ENCODE measurements around the gene WDFY3. TPM values are rescaled to one million over a fixed set of nuclear protein-coding genes. Genes with fewer than 3 reads are reported as not detected.

WDFY3 gene, protein sequence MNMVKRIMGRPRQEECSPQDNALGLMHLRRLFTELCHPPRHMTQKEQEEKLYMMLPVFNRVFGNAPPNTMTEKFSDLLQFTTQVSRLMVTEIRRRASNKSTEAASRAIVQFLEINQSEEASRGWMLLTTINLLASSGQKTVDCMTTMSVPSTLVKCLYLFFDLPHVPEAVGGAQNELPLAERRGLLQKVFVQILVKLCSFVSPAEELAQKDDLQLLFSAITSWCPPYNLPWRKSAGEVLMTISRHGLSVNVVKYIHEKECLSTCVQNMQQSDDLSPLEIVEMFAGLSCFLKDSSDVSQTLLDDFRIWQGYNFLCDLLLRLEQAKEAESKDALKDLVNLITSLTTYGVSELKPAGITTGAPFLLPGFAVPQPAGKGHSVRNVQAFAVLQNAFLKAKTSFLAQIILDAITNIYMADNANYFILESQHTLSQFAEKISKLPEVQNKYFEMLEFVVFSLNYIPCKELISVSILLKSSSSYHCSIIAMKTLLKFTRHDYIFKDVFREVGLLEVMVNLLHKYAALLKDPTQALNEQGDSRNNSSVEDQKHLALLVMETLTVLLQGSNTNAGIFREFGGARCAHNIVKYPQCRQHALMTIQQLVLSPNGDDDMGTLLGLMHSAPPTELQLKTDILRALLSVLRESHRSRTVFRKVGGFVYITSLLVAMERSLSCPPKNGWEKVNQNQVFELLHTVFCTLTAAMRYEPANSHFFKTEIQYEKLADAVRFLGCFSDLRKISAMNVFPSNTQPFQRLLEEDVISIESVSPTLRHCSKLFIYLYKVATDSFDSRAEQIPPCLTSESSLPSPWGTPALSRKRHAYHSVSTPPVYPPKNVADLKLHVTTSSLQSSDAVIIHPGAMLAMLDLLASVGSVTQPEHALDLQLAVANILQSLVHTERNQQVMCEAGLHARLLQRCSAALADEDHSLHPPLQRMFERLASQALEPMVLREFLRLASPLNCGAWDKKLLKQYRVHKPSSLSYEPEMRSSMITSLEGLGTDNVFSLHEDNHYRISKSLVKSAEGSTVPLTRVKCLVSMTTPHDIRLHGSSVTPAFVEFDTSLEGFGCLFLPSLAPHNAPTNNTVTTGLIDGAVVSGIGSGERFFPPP (N-terminal part only)
- total RNA-seq: 100 to 1,000 TPM in 2 of 4 donors, 10 to 100 TPM in 2; 35.9 to 146 (median 95.0) TPM

DNA sequence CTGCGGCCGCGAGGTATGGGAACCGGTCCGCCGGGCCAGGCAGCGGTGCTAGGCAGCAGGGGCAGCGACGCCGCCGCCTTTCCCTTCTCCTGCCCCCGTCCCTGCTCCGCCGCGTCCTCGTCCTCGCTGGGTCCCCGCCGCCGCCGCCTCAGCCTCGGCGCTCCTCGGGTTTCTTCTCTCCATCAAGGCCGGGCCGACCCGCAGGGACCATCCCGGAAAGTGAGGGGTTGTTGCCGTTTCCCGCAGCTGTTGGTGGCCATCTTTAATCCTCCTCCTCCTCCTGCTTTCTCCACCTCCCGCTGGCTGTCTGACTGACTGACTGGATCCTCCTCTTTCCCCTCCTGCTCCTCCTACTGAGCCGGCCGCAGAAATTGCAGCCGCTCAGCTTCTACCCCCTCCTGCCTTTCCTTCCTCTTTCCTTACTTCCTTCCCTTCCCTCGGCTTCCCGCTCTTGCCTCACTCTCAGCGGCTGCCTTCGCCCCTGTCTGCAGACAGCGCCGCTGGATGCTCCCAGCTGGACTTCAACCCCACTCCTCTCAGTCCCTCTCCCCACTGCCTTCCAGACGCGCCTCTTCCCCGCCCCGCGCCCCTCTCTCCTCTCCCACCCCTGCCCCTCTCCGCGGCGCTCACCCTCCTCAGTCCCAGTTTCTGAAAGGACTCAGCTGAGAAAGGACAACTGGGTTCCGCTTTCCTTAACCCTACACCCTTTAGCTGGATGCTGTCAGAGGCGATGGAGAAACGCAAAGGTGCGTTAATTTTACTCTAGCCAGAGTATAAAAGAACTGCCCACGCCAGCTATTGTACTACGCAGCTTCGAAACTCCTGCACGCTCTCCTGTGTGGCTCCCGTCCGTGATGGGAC, at the start of gene WDFY3:
TSS of gene WDFY3 (minus strand) at position 309 of the 861 bp plus-strand sequence. CDS start 106,099 bp downstream, outside the sequence.
- intact Hi-C loops (cut with DNase I; ENCODE audit: low total_unique reads): loop anchor here (5.0 kb wide), 1 partner anchor 214 kb away; no protein-coding TSS in a partner anchor
- no peaks in the 10 kb centered on the region for H3K36me3 ChIP-seq

DNA sequence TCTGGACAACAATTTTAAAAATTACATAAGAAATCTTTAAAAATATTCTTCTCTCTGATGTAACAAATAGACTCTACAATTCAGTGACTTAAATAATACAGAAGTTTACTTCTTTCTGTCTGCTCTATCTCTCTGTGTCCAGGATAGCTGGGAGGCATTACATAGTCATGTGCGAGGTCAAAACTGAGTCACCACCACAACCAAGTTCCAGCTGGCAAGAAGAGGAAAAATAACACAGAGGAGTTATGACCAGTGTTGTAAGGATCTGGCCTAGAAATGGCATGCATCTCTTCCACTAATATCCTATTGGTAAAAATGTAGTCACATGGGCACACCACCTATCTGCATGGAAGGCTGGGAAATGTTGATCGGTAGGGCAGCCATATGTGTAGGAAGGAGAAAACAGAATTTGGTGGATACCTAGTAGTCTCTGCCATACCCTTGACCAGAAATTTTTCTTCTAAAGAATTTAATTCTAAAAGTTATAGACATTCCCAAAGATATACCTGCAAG, 39.4 kb upstream of the WDFY3 start:
- no peak for DNase-seq
- intact Hi-C loops (cut with DNase I; ENCODE audit: low total_unique reads): no loop called here
- H3K36me3 ChIP-seq: no peaks in the 10 kb centered on the region
- no peaks in the 10 kb centered on the region for H3K4me1 ChIP-seq
- H3K27me3 ChIP-seq: no peaks in the 10 kb centered on the region
- no peak overlapping the region for H3K27ac ChIP-seq
- no peak overlapping the region for H3K4me3 ChIP-seq
- TF ChIP-seq, protein P1, sequence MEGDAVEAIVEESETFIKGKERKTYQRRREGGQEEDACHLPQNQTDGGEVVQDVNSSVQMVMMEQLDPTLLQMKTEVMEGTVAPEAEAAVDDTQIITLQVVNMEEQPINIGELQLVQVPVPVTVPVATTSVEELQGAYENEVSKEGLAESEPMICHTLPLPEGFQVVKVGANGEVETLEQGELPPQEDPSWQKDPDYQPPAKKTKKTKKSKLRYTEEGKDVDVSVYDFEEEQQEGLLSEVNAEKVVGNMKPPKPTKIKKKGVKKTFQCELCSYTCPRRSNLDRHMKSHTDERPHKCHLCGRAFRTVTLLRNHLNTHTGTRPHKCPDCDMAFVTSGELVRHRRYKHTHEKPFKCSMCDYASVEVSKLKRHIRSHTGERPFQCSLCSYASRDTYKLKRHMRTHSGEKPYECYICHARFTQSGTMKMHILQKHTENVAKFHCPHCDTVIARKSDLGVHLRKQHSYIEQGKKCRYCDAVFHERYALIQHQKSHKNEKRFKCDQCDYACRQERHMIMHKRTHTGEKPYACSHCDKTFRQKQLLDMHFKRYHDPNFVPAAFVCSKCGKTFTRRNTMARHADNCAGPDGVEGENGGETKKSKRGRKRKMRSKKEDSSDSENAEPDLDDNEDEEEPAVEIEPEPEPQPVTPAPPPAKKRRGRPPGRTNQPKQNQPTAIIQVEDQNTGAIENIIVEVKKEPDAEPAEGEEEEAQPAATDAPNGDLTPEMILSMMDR (IDR thresholded peaks at IDR 0.05): no peak
- no peak for TF ChIP-seq POLR2A (IDR thresholded peaks at IDR 0.05)
- no peaks in the 10 kb centered on the region for H3K9me3 ChIP-seq

More for the DNA sequence above, at the start of gene WDFY3:
- TF ChIP-seq POLR2A (IDR thresholded peaks at IDR 0.05): peak; percentile 59 to 83
- TF ChIP-seq, protein P1 (IDR thresholded peaks at IDR 0.05): peak in 3 of 4 experiments; percentile 7 to 13 (median 9)
- Histone ChIP-seq H3K4me1 (no peaks in the 10 kb centered on the region), H3K27ac (peak within 1 kb of the TSS; percentile 96 to 97), H3K9me3 (no peaks in the 10 kb centered on the region), H3K4me3 (peak within 1 kb of the TSS; percentile 76 to 90), H3K27me3 (no peaks in the 10 kb centered on the region)
- DNase-seq: peak; percentile 81 to 84

DNA sequence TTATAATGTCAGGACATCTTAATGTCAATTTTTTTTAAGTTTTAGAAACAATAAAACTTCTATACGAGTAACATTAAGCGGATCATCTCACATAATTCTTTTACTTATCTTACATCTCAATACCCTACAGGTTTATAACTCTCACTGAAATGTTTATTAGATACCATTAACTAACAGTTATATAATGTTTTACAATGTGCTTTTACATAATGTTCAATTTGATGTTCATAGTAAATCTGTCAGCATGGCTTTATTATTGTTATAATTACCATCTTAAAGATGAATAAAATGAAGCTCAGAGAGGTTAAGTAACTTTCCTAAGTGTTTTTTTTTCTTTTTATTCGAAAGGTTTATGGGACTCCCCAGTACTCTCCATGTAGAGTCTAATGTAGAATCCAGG, 33.9 kb upstream of the WDFY3 start:
- Histone ChIP-seq H3K36me3 (no peaks in the 10 kb centered on the region), H3K4me1 (no peaks in the 10 kb centered on the region), H3K4me3 (no peak overlapping the region), H3K9me3 (no peaks in the 10 kb centered on the region), H3K27me3 (no peaks in the 10 kb centered on the region), H3K27ac (no peak overlapping the region)
- TF ChIP-seq POLR2A (IDR thresholded peaks at IDR 0.05): no peak
- TF ChIP-seq, protein P1 (IDR thresholded peaks at IDR 0.05): no peak
- intact Hi-C loops (cut with DNase I; ENCODE audit: low total_unique reads): no loop called here
- DNase-seq: no peak

DNA sequence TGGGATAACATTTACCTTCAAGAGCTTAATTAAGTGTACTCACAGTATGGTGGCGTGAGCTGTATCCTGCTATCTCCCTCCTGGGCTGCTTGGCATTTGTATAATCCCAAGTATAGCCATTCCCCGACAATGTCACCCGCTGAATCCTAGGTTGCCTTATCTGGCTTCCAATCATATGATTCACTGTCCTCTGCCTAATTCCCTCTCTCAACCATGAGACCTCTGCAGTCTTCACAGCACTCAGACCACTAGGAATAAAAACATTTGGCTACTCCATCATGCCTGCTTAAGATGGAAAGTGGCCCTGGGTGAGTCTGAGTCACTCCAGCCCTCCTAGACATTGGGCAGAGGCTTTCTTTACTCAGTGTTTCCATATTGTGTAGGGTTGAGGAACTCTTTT, 28.9 kb upstream of the WDFY3 start:
- Histone ChIP-seq H3K4me1 (no peaks in the 10 kb centered on the region), H3K36me3 (no peaks in the 10 kb centered on the region), H3K4me3 (no peak overlapping the region), H3K27ac (no peak overlapping the region), H3K27me3 (no peaks in the 10 kb centered on the region), H3K9me3 (no peaks in the 10 kb centered on the region)
- intact Hi-C loops (cut with DNase I; ENCODE audit: low total_unique reads): no loop called here
- no peak for DNase-seq
- TF ChIP-seq, protein P1 (IDR thresholded peaks at IDR 0.05): no peak
- TF ChIP-seq POLR2A (IDR thresholded peaks at IDR 0.05): no peak

Data from uterus (tissue), 4 donors.